Measurements from ENCODE around the gene TMEM255B. TPM values are rescaled to one million over a fixed set of nuclear protein-coding genes. Genes with fewer than 3 reads are reported as not detected.

Gene TMEM255B
- total RNA-seq, 1 experiment from 2014 or later = 7.7 TPM

DNA sequence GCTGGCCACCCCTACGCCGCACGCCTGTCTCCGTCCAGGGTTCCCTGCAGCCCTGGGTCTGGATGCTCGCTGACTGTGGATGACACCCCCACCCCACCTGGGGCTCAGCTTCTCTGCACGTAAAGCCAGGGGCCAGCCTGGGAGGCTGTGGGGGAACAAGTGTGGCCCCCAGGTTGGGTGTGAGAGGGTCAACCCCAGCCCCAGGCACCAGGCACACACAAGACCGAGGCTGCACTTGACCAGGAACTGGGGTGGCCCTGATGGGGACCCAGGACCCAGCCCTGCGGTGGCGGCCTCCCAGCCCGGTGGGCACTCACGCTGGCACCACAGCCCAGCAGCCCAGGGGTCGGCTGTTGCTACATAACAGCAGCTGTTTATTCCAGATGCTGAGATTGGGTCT, 63.2 kb downstream of the TMEM255B start (continued):
- TF ChIP-seq CTCF (IDR thresholded peaks at IDR 0.05 in 2 of 3, conservative IDR thresholded peaks at IDR 0.05 in 1 of 3; ENCODE audit: borderline replicate concordance in 1 of 3, insufficient read depth in 1 of 3, low read depth in 2 of 3, low read length in 2 of 3) (no peak), CEBPB (IDR thresholded peaks at IDR 0.05; ENCODE audit: low read depth) (no peak), CBX3 (IDR thresholded peaks at IDR 0.05; ENCODE audit: low read depth) (no peak), MAX (IDR thresholded peaks at IDR 0.05) (no peak), YY1 (IDR thresholded peaks at IDR 0.05; ENCODE audit: extremely low read depth, insufficient replicate concordance, low read depth, low read length) (no peak), ZFX (IDR thresholded peaks at IDR 0.05) (no peak)

DNA sequence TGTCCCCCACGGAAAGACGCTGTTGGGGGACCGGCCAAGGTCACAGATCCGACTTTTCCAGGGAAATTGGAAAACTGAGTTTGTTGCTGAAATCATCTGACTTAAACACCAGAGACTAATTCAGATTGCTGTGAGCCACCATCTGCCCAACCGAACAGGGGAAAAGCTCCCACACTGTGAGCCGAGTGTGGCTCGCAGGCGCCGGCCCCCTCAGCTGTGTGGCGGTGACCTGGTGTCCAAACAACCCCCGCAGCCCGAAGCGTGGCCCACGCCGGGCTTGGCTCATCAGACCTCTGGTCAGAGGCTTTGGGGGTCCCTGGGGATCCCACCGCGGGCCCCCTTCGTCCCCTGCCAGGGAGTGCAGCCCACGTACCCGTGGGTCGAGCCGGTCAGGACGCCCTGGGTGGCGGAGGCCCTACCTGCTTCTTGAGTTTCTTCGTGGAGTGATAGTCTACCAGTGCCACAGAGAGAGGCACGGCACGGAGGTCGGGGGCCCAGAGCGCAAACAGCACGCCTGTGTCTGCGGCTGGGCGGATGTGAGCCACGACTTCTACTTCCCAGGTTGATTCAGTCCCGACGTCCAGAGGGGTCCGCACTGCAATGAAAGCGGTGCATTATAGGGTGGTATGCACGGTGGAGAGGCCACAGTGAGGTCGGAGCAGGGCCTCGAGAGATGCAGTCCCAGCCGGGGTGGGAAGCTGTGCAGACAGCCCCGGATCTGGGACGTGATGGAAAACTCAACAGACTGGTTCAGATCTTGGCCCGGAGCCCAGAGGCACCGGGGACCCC, 64.1 kb downstream of the TMEM255B start:
- no peaks in the 10 kb centered on the region for H3K27me3 ChIP-seq (ENCODE audit: insufficient read depth, low read length)
- peaks cover 50% of the 10 kb centered on the region for H3K79me2 ChIP-seq (ENCODE audit: insufficient read depth, low read length)
- H3K4me3 ChIP-seq (replicated peaks in 1 of 2; ENCODE audit: low read depth in 1 of 2, low read length in 2 of 2) = no peak overlapping the region
- H4K20me1 ChIP-seq (ENCODE audit: insufficient read depth) = no peaks in the 10 kb centered on the region
- H3K9me2 ChIP-seq (ENCODE audit: insufficient read depth) = no peaks in the 10 kb centered on the region
- no peak overlapping the region for H3K9ac ChIP-seq (ENCODE audit: low read length)
- H3K4me1 ChIP-seq (ENCODE audit: control insufficient read depth in 1 of 2, insufficient read depth in 2 of 2, low read length in 2 of 2) = no peaks in the 10 kb centered on the region
- no peak overlapping the region for H3K27ac ChIP-seq (ENCODE audit: low read depth, low read length)
- intact Hi-C loops (cut with micrococcal nuclease) = no loop called here
- no peak overlapping the region for H2AFZ ChIP-seq (ENCODE audit: low read depth, low read length, poor library complexity, severe bottlenecking)
- H3K4me2 ChIP-seq (ENCODE audit: low read length) = no peak overlapping the region
- ChIA-PET RAD21 (ENCODE audit: low non-redundant PET in 1 of 2, low total read pairs in 2 of 2, uncharacterized antibody in 2 of 2, unreplicated experiment in 2 of 2) (no interaction called here), POLR2A (no interaction called here), CTCF (no interaction called here)
- H3K36me3 ChIP-seq (ENCODE audit: control insufficient read depth in 1 of 2, insufficient read depth in 2 of 2, low read length in 2 of 2) = peaks cover 12 to 24% of the 10 kb centered on the region in 2 experiments; a peak in 2 of 4 replicates
- ATAC-seq = no peak
- no peaks in the 10 kb centered on the region for H3K9me3 ChIP-seq (ENCODE audit: control insufficient read depth in 1 of 2, insufficient read depth in 1 of 2, low read depth in 1 of 2, low read length in 2 of 2)
- no TSS peak for BruUV-seq (replicated peaks)
- DNase-seq (ENCODE audit: low read depth, low spot score) = no peak
- TF ChIP-seq POLR2AphosphoS5 (IDR thresholded peaks at IDR 0.05; ENCODE audit: low read depth, low read length) (no peak), CTCF (IDR thresholded peaks at IDR 0.05 in 2 of 3, conservative IDR thresholded peaks at IDR 0.05 in 1 of 3; ENCODE audit: borderline replicate concordance in 1 of 3, insufficient read depth in 1 of 3, low read depth in 2 of 3, low read length in 2 of 3) (no peak), YY1 (IDR thresholded peaks at IDR 0.05; ENCODE audit: extremely low read depth, insufficient replicate concordance, low read depth, low read length) (no peak), SP1 (IDR thresholded peaks at IDR 0.05; ENCODE audit: low read depth) (no peak), TCF7L2 (IDR thresholded peaks at IDR 0.05; ENCODE audit: borderline replicate concordance, extremely low read depth, insufficient read depth, insufficient read length) (no peak), CEBPB (IDR thresholded peaks at IDR 0.05; ENCODE audit: low read depth) (no peak), EZH2 (IDR thresholded peaks at IDR 0.05) (no peak), EZH2phosphoT487 (IDR thresholded peaks at IDR 0.05; ENCODE audit: borderline replicate concordance) (no peak), FOSL1 (IDR thresholded peaks at IDR 0.05; ENCODE audit: low read depth) (no peak), SIN3A (IDR thresholded peaks at IDR 0.05; ENCODE audit: low read depth) (no peak), POLR2A (IDR thresholded peaks at IDR 0.05; ENCODE audit: borderline replicate concordance, extremely low read depth, insufficient read depth, insufficient read length) (no peak), ZNF274 (IDR thresholded peaks at IDR 0.05; ENCODE audit: low read depth, low read length) (no peak)
- TF ChIP-seq, protein P1, sequence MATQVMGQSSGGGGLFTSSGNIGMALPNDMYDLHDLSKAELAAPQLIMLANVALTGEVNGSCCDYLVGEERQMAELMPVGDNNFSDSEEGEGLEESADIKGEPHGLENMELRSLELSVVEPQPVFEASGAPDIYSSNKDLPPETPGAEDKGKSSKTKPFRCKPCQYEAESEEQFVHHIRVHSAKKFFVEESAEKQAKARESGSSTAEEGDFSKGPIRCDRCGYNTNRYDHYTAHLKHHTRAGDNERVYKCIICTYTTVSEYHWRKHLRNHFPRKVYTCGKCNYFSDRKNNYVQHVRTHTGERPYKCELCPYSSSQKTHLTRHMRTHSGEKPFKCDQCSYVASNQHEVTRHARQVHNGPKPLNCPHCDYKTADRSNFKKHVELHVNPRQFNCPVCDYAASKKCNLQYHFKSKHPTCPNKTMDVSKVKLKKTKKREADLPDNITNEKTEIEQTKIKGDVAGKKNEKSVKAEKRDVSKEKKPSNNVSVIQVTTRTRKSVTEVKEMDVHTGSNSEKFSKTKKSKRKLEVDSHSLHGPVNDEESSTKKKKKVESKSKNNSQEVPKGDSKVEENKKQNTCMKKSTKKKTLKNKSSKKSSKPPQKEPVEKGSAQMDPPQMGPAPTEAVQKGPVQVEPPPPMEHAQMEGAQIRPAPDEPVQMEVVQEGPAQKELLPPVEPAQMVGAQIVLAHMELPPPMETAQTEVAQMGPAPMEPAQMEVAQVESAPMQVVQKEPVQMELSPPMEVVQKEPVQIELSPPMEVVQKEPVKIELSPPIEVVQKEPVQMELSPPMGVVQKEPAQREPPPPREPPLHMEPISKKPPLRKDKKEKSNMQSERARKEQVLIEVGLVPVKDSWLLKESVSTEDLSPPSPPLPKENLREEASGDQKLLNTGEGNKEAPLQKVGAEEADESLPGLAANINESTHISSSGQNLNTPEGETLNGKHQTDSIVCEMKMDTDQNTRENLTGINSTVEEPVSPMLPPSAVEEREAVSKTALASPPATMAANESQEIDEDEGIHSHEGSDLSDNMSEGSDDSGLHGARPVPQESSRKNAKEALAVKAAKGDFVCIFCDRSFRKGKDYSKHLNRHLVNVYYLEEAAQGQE (IDR thresholded peaks at IDR 0.05; ENCODE audit: low read depth) = no peak
